H7 (cell line): ENCODE results near the gene RBM27. TPM values are rescaled to one million over a fixed set of nuclear protein-coding genes. Genes with fewer than 3 reads are reported as not detected.
"Not testable (repeated sequence)": the region's sequence is repeated elsewhere in the genome, so short reads cannot be mapped to it uniquely, and the experiment has no call there.

Experiments
- DNase-seq: peaks from one replicate; pipeline ENCODE4 v3.0.0; 2012
- H3K27me3 ChIP-seq: 2 replicates; pipeline ENCODE4 v1.6.0; 2011; ENCODE audit warnings: mild to moderate bottlenecking, low read length; ENCODE audit not compliant: control insufficient read depth, insufficient read depth
- H3K36me3 ChIP-seq: replicated peaks from 2 replicates; pipeline ENCODE4 v1.5.1; 2011; ENCODE audit warnings: low read length; ENCODE audit not compliant: control insufficient read depth, insufficient read depth
- H3K4me3 ChIP-seq: 2 replicates; pipeline ENCODE4 v1.5.1; 2011; ENCODE audit warnings: low read depth, mild to moderate bottlenecking, control low read depth, low read length, moderate library complexity; ENCODE audit not compliant: insufficient read depth
- total RNA-seq: library from RNA; depleted of rRNA; stranded (reverse); fragments of >200 nt; shearing (Covaris generic); gene quantifications from 2 replicates; pipeline ENCODE4 v1.2.3, GENCODE V29; 2014

The RBM27 gene
- total RNA-seq, 1 experiment from 2014 or later, result 22.7 TPM

- not testable (repeated sequence) for H3K36me3 ChIP-seq, DNase-seq, H3K4me3 ChIP-seq, H3K27me3 ChIP-seq
These were observed 8.4 kb upstream of the RBM27 start for GRCh38 chr5:146194997-146195396.

GRCh38 chr5:146196459-146197048, 6.9 kb upstream of the RBM27 start:
- H3K36me3 ChIP-seq, result no peaks in the 10 kb centered on the region
- no peak overlapping the region for H3K4me3 ChIP-seq
- no peaks in the 10 kb centered on the region for H3K27me3 ChIP-seq
- no peak for DNase-seq

DNA sequence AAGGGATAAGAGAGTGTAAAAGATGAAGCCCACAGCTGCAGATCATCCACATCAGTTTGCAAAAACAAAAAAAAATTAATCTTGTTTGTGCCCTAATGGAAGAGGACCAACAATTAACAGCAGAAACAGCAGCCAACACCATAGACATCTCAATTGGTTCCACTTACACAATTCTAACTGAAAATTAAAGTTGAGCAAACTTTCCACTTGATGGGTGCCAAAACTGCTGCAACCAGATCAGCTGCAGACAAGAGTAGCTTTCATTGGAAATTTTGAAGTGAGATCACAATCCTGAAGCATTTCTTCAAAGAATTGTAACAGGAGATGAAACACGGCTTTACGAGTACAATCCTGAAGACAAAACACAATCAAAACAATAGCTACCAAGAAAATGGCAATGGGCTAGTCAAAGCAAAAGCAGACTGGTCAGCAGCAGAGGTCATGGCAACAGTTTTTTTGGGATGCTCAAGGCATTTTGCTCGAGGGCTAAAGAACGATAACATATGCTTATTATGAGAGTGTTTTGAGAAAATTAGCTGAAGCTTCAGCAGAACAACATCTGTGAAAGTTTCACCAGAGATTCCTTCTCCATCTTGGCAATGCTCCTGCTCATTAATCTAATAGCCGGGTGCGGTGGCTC, 4.1 kb upstream of the RBM27 start:
- no peaks in the 10 kb centered on the region for H3K27me3 ChIP-seq
- no peaks in the 10 kb centered on the region for H3K36me3 ChIP-seq
- no peak overlapping the region for H3K4me3 ChIP-seq
- DNase-seq, result no peak

- H3K27me3 ChIP-seq, H3K36me3 ChIP-seq, DNase-seq, H3K4me3 ChIP-seq: not testable (repeated sequence)
These were observed 1.6 kb upstream of the RBM27 start for GRCh38 chr5:146201795-146202194.

DNA sequence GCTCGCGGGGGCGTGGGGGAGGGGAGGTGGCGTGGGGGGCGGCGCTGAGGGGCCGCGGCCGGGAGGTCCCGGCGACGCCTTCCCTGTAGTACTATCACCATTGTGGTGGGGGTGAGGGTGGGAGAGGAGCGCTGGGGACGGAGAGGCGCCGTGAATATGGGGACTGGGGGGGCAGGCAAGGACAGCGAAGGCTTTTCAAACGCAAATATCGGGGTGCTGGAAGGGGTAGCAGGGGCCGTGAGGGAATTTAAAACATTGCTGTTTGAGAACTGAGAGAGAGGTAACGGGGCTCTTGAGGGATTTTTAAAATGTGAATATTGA, 427 bp downstream of the RBM27 start:
- no peaks in the 10 kb centered on the region for H3K27me3 ChIP-seq
- H3K4me3 ChIP-seq, result peak overlapping the region; percentile 93
- peak; percentile 81 for DNase-seq
- no peaks in the 10 kb centered on the region for H3K36me3 ChIP-seq

GRCh38 chr5:146205499-146206202, 2.2 kb downstream of the RBM27 start:
- no peak for DNase-seq
- H3K36me3 ChIP-seq, result no peaks in the 10 kb centered on the region
- H3K27me3 ChIP-seq, result no peaks in the 10 kb centered on the region
- no peak overlapping the region for H3K4me3 ChIP-seq

DNA sequence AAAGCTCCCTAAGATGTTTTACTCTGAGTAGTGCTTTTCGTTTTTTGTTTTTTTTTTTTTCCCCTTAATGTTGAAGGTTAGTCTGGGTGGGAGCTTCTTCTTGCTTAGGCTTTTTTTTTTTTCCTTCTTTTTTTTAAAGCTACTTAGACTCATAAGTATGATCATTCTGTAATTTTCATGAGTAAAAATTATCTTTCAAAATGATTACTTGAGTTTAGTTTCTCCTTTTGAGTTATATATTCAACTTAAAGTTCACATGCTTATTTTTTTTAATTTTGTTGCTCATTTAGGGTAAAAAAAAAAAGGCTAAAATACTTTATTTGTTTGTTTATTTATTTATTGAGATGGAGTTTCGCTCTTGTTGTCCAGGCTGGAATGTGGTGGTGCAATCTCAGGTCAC, 2.9 kb downstream of the RBM27 start:
- no peak overlapping the region for H3K4me3 ChIP-seq

GRCh38 chr5:146208916-146209522, 5.6 kb downstream of the RBM27 start:
- Histone ChIP-seq H3K36me3 (no peaks in the 10 kb centered on the region), H3K27me3 (no peaks in the 10 kb centered on the region), H3K4me3 (no peak overlapping the region)
- no peak for DNase-seq

More for the DNA sequence above, 2.9 kb downstream of the RBM27 start:
- no peak for DNase-seq
- no peaks in the 10 kb centered on the region for H3K27me3 ChIP-seq
- H3K36me3 ChIP-seq, result no peaks in the 10 kb centered on the region

DNA sequence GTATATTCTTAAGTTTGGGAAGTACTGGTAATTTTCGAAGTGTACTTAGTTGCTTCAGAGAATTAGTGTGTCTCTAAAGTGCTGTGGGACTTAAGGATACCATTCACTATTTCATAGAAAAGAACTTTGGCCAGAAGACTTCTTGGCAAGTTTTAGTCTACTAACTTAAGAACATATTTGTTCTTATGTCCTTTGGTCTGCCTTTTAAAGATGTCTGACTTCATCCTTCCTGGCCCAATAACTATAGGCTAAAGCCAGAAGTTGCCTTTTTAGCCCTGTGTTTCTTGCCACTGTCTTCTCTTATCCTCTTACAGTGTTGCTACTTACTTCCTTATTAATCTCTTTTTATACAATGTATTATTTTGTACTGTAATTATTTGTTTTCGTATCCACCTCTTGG, 6.3 kb downstream of the RBM27 start:
- no peak overlapping the region for H3K4me3 ChIP-seq
- H3K36me3 ChIP-seq, result no peaks in the 10 kb centered on the region
- no peaks in the 10 kb centered on the region for H3K27me3 ChIP-seq
- no peak for DNase-seq

DNA sequence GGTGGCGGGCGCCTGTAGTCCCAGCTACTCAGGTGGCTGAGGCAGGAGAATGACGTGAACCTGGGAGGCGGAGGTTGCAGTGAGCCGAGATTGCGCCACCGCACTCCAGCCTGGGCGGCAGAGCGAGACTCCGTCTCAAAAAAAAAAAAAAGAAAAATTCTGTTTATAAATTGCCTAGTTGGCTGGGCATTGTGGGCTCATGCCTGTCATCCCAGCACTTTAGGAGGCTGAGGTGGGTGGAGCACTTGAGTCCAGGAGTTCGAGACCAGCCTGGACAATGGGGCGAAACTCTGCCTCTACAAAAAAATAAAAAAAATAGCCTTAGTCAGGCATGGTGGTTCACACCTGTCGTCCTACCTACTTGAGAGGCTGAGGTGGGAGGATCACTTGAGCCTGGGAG, 7.4 kb downstream of the RBM27 start:
- not testable (repeated sequence) for H3K4me3 ChIP-seq, H3K36me3 ChIP-seq, DNase-seq, H3K27me3 ChIP-seq

DNA sequence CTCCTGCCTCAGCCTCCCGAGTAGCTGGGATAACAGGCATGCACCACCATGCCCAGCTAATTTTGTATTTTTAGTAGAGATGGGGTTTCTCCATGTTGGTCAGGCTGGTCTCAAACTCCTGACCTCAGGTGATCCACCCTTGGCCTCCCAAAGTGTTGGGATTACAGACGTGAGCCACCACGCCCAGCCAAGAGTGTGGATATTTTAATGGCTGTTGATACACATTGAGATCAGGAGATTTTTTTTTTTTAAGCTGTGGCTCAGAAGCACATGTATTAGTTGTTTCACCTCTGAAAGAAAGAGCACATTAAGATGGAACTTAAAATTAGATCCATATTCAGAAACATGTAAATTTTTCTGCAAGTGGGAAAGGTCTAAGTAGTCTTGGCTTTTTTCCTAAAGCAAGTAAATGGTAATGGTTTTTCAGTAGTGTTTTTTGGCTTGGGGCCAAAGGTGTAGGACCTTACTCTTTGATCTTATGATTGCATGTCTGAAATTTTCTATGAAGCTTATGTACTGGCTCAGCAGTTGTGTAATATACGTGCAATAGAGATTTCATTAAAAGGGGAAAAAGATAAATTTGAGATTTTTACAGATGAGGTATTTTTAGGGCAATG, 9.9 kb downstream of the RBM27 start:
- DNase-seq, result no peak
- H3K36me3 ChIP-seq, result no peaks in the 10 kb centered on the region
- no peak overlapping the region for H3K4me3 ChIP-seq
- H3K27me3 ChIP-seq, result no peaks in the 10 kb centered on the region

- H3K4me3 ChIP-seq, H3K36me3 ChIP-seq, DNase-seq, H3K27me3 ChIP-seq: not testable (repeated sequence)
These were observed 11.5 kb downstream of the RBM27 start for GRCh38 chr5:146214881-146215280.

DNA sequence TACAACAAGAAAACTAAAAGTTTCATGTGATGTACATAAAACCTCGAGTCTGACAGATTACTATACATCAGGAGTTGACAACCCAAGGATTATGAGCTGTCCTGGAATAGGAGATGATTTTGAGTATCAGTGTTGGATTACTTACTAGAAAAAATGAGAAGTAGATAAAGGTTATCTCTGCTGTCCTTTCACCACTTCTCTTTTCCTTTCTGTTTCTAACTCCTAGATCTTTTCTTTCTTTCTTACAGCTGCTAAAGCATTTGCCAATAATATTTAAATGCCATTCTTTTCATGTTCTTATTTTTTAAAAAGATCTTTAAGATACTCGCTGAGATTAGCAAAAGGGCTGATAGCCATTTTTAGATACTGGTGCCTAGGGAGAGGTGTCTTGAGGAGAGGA, 14.8 kb downstream of the RBM27 start:
- no peak for DNase-seq
- Histone ChIP-seq H3K4me3 (no peak overlapping the region), H3K27me3 (no peaks in the 10 kb centered on the region), H3K36me3 (no peaks in the 10 kb centered on the region; the same call in none of the 2 replicates)

GRCh38 chr5:146219243-146219642, 15.8 kb downstream of the RBM27 start:
- Histone ChIP-seq H3K27me3 (no peaks in the 10 kb centered on the region), H3K36me3 (no peaks in the 10 kb centered on the region; the same call in none of the 2 replicates), H3K4me3 (no peak overlapping the region)
- no peak for DNase-seq

GRCh38 chr5:146221234-146221633, 17.8 kb downstream of the RBM27 start:
- Histone ChIP-seq H3K27me3 (no peaks in the 10 kb centered on the region), H3K36me3 (no peaks in the 10 kb centered on the region; the same call in none of the 2 replicates), H3K4me3 (no peak overlapping the region)
- no peak for DNase-seq
